ENCODE data around the gene PTPRN2. TPM values are rescaled to one million over a fixed set of nuclear protein-coding genes. Genes with fewer than 3 reads are reported as not detected.
A peak's percentile ranks its signal among the peaks of the same experiment; 100 is the strongest.
"Not testable (repeated sequence)": the region's sequence is repeated elsewhere in the genome, so short reads cannot be mapped to it uniquely, and the experiment has no call there.

Gene PTPRN2
- total and polyA plus RNA-seq, 9 of the 15 experiments (the other 6 are each of a cell fraction or from before 2014, with no cell fraction given): not detected

- H3K79me2 ChIP-seq (ENCODE audit: control insufficient read depth, insufficient read depth, low read length); CTCF ChIA-PET (ENCODE audit: low intra/inter-chr PET ratio); BruUV-seq (replicated peaks); H3K4me2 ChIP-seq (ENCODE audit: insufficient read depth, low read length); H3K36me3 ChIP-seq (ENCODE audit: control insufficient read depth, insufficient read depth, low read length); FAIRE-seq; ATAC-seq; H3K4me3 ChIP-seq; H3K9ac ChIP-seq (ENCODE audit: insufficient read depth in 1 of 2, low read depth in 2 of 2, low read length in 2 of 2); in situ Hi-C loops (cut with MboI); POLR2A ChIA-PET; intact Hi-C loops (cut with micrococcal nuclease); H3K27ac ChIP-seq (ENCODE audit: extremely low read depth, low read depth, low read length); H3K9me3 ChIP-seq (replicated peaks; ENCODE audit: control insufficient read depth, insufficient read depth, low read depth, low read length); DNase-seq (ENCODE audit: extremely low read depth in 1 of 4, low spot score in 3 of 4); H2AFZ ChIP-seq (ENCODE audit: low read depth, low read length); H3K9me1 ChIP-seq (ENCODE audit: control insufficient read depth, insufficient read depth, low read length): not testable (repeated sequence)
- peak; percentile 61 for TF ChIP-seq ZNF146 (CRISPR knock-in tag; IDR thresholded peaks at IDR 0.05; ENCODE audit: unreplicated experiment)
- Histone ChIP-seq H3K27me3 (ENCODE audit: control insufficient read depth in 2 of 2, insufficient read depth in 2 of 2, low read length in 2 of 2) (peaks cover 68 to 90% of the 10 kb centered on the region in 2 experiments), H3K4me1 (replicated peaks in 1 of 2; ENCODE audit: control insufficient read depth in 2 of 2, insufficient read depth in 2 of 2, low read length in 2 of 2) (peaks cover 0 to 16% of the 10 kb centered on the region in 2 experiments; a peak in 1 of 5 replicates), H4K20me1 (replicated peaks; ENCODE audit: control insufficient read depth, insufficient read depth, low read length) (peaks cover 24% of the 10 kb centered on the region)
- 8% methylated on average over 2 of the region's 2 CpGs for WGBS (ENCODE audit: insufficient coverage, low coverage, missing lambda C conversion rate)
Observed at GRCh38 chr7:157665634-157665988, 922.0 kb downstream of the PTPRN2 start.

GRCh38 chr7:157664871-157665633 is 922.6 kb downstream of the PTPRN2 start:
- WGBS (ENCODE audit: insufficient coverage, low coverage, missing lambda C conversion rate): 17% methylated on average over 21 of the region's 21 CpGs
- no peak for DNase-seq (ENCODE audit: extremely low read depth in 1 of 4, low spot score in 3 of 4)
- Histone ChIP-seq H3K27me3 (ENCODE audit: control insufficient read depth in 2 of 2, insufficient read depth in 2 of 2, low read length in 2 of 2) (peaks cover 66 to 88% of the 10 kb centered on the region in 2 experiments), H3K27ac (ENCODE audit: extremely low read depth, low read depth, low read length) (no peak overlapping the region), H2AFZ (ENCODE audit: low read depth, low read length) (no peak overlapping the region), H3K4me1 (replicated peaks in 1 of 2; ENCODE audit: control insufficient read depth in 2 of 2, insufficient read depth in 2 of 2, low read length in 2 of 2) (peaks cover 0 to 16% of the 10 kb centered on the region in 2 experiments; a peak in 1 of 5 replicates), H3K36me3 (ENCODE audit: control insufficient read depth, insufficient read depth, low read length) (no peaks in the 10 kb centered on the region), H4K20me1 (replicated peaks; ENCODE audit: control insufficient read depth, insufficient read depth, low read length) (peaks cover 20% of the 10 kb centered on the region), H3K79me2 (ENCODE audit: control insufficient read depth, insufficient read depth, low read length) (no peaks in the 10 kb centered on the region), H3K9me1 (ENCODE audit: control insufficient read depth, insufficient read depth, low read length) (no peaks in the 10 kb centered on the region), H3K9me3 (replicated peaks; ENCODE audit: control insufficient read depth, insufficient read depth, low read depth, low read length) (no peaks in the 10 kb centered on the region), H3K9ac (ENCODE audit: insufficient read depth in 1 of 2, low read depth in 2 of 2, low read length in 2 of 2) (0 out of 4 replicates have a peak overlapping the region, but pooled peaks of 1 of the 2 experiments have one; percentile 10), H3K4me3 (no peak overlapping the region), H3K4me2 (ENCODE audit: insufficient read depth, low read length) (no peak overlapping the region)
- CTCF ChIA-PET (ENCODE audit: low intra/inter-chr PET ratio): no interaction called here
- BruUV-seq (replicated peaks): no TSS peak
- POLR2A ChIA-PET: no interaction called here
- intact Hi-C loops (cut with micrococcal nuclease) (no loop called here), in situ Hi-C loops (cut with MboI) (no loop called here)
- TF ChIP-seq RCOR1 (IDR thresholded peaks at IDR 0.05; ENCODE audit: borderline replicate concordance in 1 of 2, low read depth in 2 of 2, low read length in 2 of 2) (no peak), SNRNP70 (optimal IDR thresholded peaks at IDR 0.05; ENCODE audit: low read depth, low read length) (no peak), TGIF2 (CRISPR knock-in tag; IDR thresholded peaks at IDR 0.05) (no peak), FOXA1 (IDR thresholded peaks at IDR 0.05; ENCODE audit: borderline replicate concordance) (no peak), HNRNPLL (IDR thresholded peaks at IDR 0.05; ENCODE audit: low read depth, low read length, poor library complexity, severe bottlenecking) (no peak)
- FAIRE-seq: no peak
- ATAC-seq: no peak
